Measurements from ENCODE around the gene WDR37.

DNA sequence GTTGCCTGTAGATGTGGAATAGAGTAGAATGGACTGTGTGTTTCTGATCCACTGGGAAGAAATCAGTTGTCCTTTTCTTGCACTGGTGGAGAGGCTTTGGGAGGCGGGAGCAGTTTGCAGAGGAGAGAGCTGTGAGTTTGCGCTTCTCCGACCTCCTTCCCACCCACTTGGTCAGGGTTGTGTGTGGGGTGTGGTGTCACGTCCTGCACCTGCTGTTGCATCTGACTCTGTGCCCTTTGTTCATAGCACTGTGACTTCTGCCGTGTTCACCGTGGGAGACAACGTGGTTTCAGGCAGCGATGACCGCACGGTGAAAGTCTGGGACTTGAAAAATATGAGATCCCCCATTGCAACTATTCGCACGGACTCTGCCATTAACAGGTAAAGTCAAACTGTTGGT is 67.8 kb downstream of the WDR37 start:
- TF ChIP-seq, protein P1, sequence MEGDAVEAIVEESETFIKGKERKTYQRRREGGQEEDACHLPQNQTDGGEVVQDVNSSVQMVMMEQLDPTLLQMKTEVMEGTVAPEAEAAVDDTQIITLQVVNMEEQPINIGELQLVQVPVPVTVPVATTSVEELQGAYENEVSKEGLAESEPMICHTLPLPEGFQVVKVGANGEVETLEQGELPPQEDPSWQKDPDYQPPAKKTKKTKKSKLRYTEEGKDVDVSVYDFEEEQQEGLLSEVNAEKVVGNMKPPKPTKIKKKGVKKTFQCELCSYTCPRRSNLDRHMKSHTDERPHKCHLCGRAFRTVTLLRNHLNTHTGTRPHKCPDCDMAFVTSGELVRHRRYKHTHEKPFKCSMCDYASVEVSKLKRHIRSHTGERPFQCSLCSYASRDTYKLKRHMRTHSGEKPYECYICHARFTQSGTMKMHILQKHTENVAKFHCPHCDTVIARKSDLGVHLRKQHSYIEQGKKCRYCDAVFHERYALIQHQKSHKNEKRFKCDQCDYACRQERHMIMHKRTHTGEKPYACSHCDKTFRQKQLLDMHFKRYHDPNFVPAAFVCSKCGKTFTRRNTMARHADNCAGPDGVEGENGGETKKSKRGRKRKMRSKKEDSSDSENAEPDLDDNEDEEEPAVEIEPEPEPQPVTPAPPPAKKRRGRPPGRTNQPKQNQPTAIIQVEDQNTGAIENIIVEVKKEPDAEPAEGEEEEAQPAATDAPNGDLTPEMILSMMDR (IDR thresholded peaks at IDR 0.05), result no peak
- TF ChIP-seq ZFX (IDR thresholded peaks at IDR 0.05; ENCODE audit: borderline replicate concordance), result no peak
